ENCODE data around the gene RAB27B. TPM values are rescaled to one million over a fixed set of nuclear protein-coding genes. Genes with fewer than 3 reads are reported as not detected.
"Not testable (repeated sequence)": the region's sequence is repeated elsewhere in the genome, so short reads cannot be mapped to it uniquely, and the experiment has no call there.

Gene RAB27B
- total RNA-seq, 1 donor from 2014 or later = not detected

GRCh38 chr18:54805571-54806334 lies 22.5 kb upstream of the RAB27B start:
- Mint-ChIP-seq H3K36me3 (ENCODE audit: unreplicated experiment) (no peaks in the 10 kb centered on the region), H3K4me3 (ENCODE audit: unreplicated experiment) (no peak overlapping the region), H3K4me1 (ENCODE audit: low read depth, unreplicated experiment) (no peaks in the 10 kb centered on the region), H3K9me3 (ENCODE audit: unreplicated experiment) (no peaks in the 10 kb centered on the region), H3K27me3 (ENCODE audit: unreplicated experiment) (no peaks in the 10 kb centered on the region), H3K27ac (ENCODE audit: unreplicated experiment) (no peak overlapping the region)
- no peak for DNase-seq
- TF ChIP-seq CTCF (IDR thresholded peaks at IDR 0.05; ENCODE audit: partially characterized antibody, unreplicated experiment) = no peak

- H3K27ac Mint-ChIP-seq (ENCODE audit: unreplicated experiment) = no peak overlapping the region
- H3K4me3 Mint-ChIP-seq (ENCODE audit: unreplicated experiment) = no peak overlapping the region
- no peaks in the 10 kb centered on the region for H3K9me3 Mint-ChIP-seq (ENCODE audit: unreplicated experiment)
These were observed 21.8 kb upstream of the RAB27B start for GRCh38 chr18:54806526-54806925.

GRCh38 chr18:54807303-54807702 lies 21.0 kb upstream of the RAB27B start:
- no peaks in the 10 kb centered on the region for H3K36me3 Mint-ChIP-seq (ENCODE audit: unreplicated experiment)
- no peaks in the 10 kb centered on the region for H3K27me3 Mint-ChIP-seq (ENCODE audit: unreplicated experiment)
- no peak for TF ChIP-seq CTCF (IDR thresholded peaks at IDR 0.05; ENCODE audit: partially characterized antibody, unreplicated experiment)
- DNase-seq = no peak
- H3K27ac Mint-ChIP-seq (ENCODE audit: unreplicated experiment) = no peak overlapping the region
- H3K4me1 Mint-ChIP-seq (ENCODE audit: low read depth, unreplicated experiment) = no peaks in the 10 kb centered on the region
- no peaks in the 10 kb centered on the region for H3K9me3 Mint-ChIP-seq (ENCODE audit: unreplicated experiment)
- H3K4me3 Mint-ChIP-seq (ENCODE audit: unreplicated experiment) = no peak overlapping the region

More at GRCh38 chr18:54806526-54806925, 21.8 kb upstream of the RAB27B start:
- no peaks in the 10 kb centered on the region for H3K36me3 Mint-ChIP-seq (ENCODE audit: unreplicated experiment)
- no peak for DNase-seq
- no peaks in the 10 kb centered on the region for H3K4me1 Mint-ChIP-seq (ENCODE audit: low read depth, unreplicated experiment)
- TF ChIP-seq CTCF (IDR thresholded peaks at IDR 0.05; ENCODE audit: partially characterized antibody, unreplicated experiment) = no peak
- no peaks in the 10 kb centered on the region for H3K27me3 Mint-ChIP-seq (ENCODE audit: unreplicated experiment)

GRCh38 chr18:54810662-54811061 lies 17.6 kb upstream of the RAB27B start:
- H3K27ac Mint-ChIP-seq (ENCODE audit: unreplicated experiment); H3K9me3 Mint-ChIP-seq (ENCODE audit: unreplicated experiment); H3K27me3 Mint-ChIP-seq (ENCODE audit: unreplicated experiment); H3K36me3 Mint-ChIP-seq (ENCODE audit: unreplicated experiment); DNase-seq; H3K4me1 Mint-ChIP-seq (ENCODE audit: low read depth, unreplicated experiment); H3K4me3 Mint-ChIP-seq (ENCODE audit: unreplicated experiment): not testable (repeated sequence)

GRCh38 chr18:54812885-54813284 lies 15.4 kb upstream of the RAB27B start:
- no peak for TF ChIP-seq CTCF (IDR thresholded peaks at IDR 0.05; ENCODE audit: partially characterized antibody, unreplicated experiment)
- H3K36me3 Mint-ChIP-seq (ENCODE audit: unreplicated experiment) = no peaks in the 10 kb centered on the region
- H3K27me3 Mint-ChIP-seq (ENCODE audit: unreplicated experiment) = no peaks in the 10 kb centered on the region
- no peak for DNase-seq
- H3K27ac Mint-ChIP-seq (ENCODE audit: unreplicated experiment) = no peak overlapping the region
- H3K9me3 Mint-ChIP-seq (ENCODE audit: unreplicated experiment) = peaks cover 1% of the 10 kb centered on the region
- H3K4me1 Mint-ChIP-seq (ENCODE audit: low read depth, unreplicated experiment) = no peaks in the 10 kb centered on the region
- H3K4me3 Mint-ChIP-seq (ENCODE audit: unreplicated experiment) = no peak overlapping the region

Measured in glutamatergic neuron (in vitro differentiated cells).